Measurements from ENCODE around the gene PSMB4. TPM values are rescaled to one million over a fixed set of nuclear protein-coding genes. Genes with fewer than 3 reads are reported as not detected.
"Not testable (repeated sequence)": the region's sequence is repeated elsewhere in the genome, so short reads cannot be mapped to it uniquely, and the experiment has no call there.

Gene PSMB4
- total RNA-seq, 1 experiment from 2014 or later = 345 TPM

GRCh38 chr1:151436985-151437384 lies 37.6 kb downstream of the PSMB4 start:
- Histone ChIP-seq H3K9me3 (ENCODE audit: insufficient read depth, low read depth) (no peaks in the 10 kb centered on the region), H2AFZ (no peak overlapping the region), H3K4me1 (replicated peaks; ENCODE audit: insufficient read depth) (peaks cover 17% of the 10 kb centered on the region; the same call in 1 of the 2 replicates), H3F3A (ENCODE audit: insufficient read depth, low read depth) (peaks cover 18% of the 10 kb centered on the region), H3K36me3 (ENCODE audit: low read depth) (peaks cover 8% of the 10 kb centered on the region; the same call in 1 of the 2 replicates), H3K27ac (no peak overlapping the region), H3K4me3 (no peak overlapping the region), H4K20me1 (ENCODE audit: insufficient read depth) (peaks cover 17% of the 10 kb centered on the region; the same call in 1 of the 2 replicates), H3K9me2 (ENCODE audit: insufficient read depth) (no peaks in the 10 kb centered on the region), H3K79me2 (ENCODE audit: low read depth) (peaks cover 92% of the 10 kb centered on the region), H3K27me3 (ENCODE audit: insufficient read depth, low read depth) (no peaks in the 10 kb centered on the region), H3K4me2 (no peak overlapping the region)
- intact Hi-C loops (cut with micrococcal nuclease; ENCODE audit: unreplicated experiment) = no loop called here
- CTCF ChIA-PET = no interaction called here
- TF ChIP-seq CTCF (conservative IDR thresholded peaks at IDR 0.05) = no peak
- no peak for TF ChIP-seq EZH2 (IDR thresholded peaks at IDR 0.05; ENCODE audit: low read depth)
- BruUV-seq (replicated peaks) = no TSS peak
- DNase-seq = no peak
- POLR2A ChIA-PET (ENCODE audit: unreplicated experiment) = interaction anchor here (0.7 kb wide), 1 partner anchor 373 kb away, joined by 9 read pairs; no protein-coding TSS in a partner anchor

GRCh38 chr1:151437396-151437795 lies 38.0 kb downstream of the PSMB4 start:
- BruUV-seq (replicated peaks); intact Hi-C loops (cut with micrococcal nuclease; ENCODE audit: unreplicated experiment); H3K9me2 ChIP-seq (ENCODE audit: insufficient read depth); H3K36me3 ChIP-seq (ENCODE audit: low read depth); DNase-seq; H3K27me3 ChIP-seq (ENCODE audit: insufficient read depth, low read depth); CTCF ChIA-PET; H3K4me3 ChIP-seq; H3K27ac ChIP-seq; H3K4me2 ChIP-seq; H2AFZ ChIP-seq; H3K9me3 ChIP-seq (ENCODE audit: insufficient read depth, low read depth): not testable (repeated sequence)
- H3F3A ChIP-seq (ENCODE audit: insufficient read depth, low read depth) = peaks cover 18% of the 10 kb centered on the region
- H4K20me1 ChIP-seq (ENCODE audit: insufficient read depth) = peaks cover 17% of the 10 kb centered on the region; the same call in 1 of the 2 replicates
- H3K79me2 ChIP-seq (ENCODE audit: low read depth) = peaks cover 92% of the 10 kb centered on the region
- POLR2A ChIA-PET (ENCODE audit: unreplicated experiment) = interaction anchor here (0.7 kb wide), 1 partner anchor 372 kb away, joined by 9 read pairs; no protein-coding TSS in a partner anchor
- peaks cover 17% of the 10 kb centered on the region; the same call in 1 of the 2 replicates for H3K4me1 ChIP-seq (replicated peaks; ENCODE audit: insufficient read depth)

GRCh38 chr1:151443846-151444782 lies 44.7 kb downstream of the PSMB4 start:
- H3K27me3 ChIP-seq (ENCODE audit: insufficient read depth, low read depth) = no peaks in the 10 kb centered on the region
- no peak for TF ChIP-seq EZH2 (IDR thresholded peaks at IDR 0.05; ENCODE audit: low read depth)
- peak; percentile 84 for TF ChIP-seq CTCF (conservative IDR thresholded peaks at IDR 0.05)
- peak; percentile 62 to 77 for DNase-seq
- H3K27ac ChIP-seq = peak overlapping the region; percentile 62
- H3K36me3 ChIP-seq (ENCODE audit: low read depth) = 0 out of 2 replicates have a peak, but pooled peaks cover 8% of the 10 kb centered on the region
- H3K4me2 ChIP-seq = peak overlapping the region; percentile 55
- POLR2A ChIA-PET (ENCODE audit: unreplicated experiment) = interaction anchor here (0.6 kb wide), 1 partner anchor 465 kb away, joined by 3 read pairs; no protein-coding TSS in a partner anchor
- no peak overlapping the region for H3K4me3 ChIP-seq
- intact Hi-C loops (cut with micrococcal nuclease; ENCODE audit: unreplicated experiment) = loop anchor here (1.0 to 5.0 kb wide), 4 partner anchors 88 to 392 kb away; no protein-coding TSS in a partner anchor
- H2AFZ ChIP-seq = no peak overlapping the region
- peaks cover 15% of the 10 kb centered on the region for H3F3A ChIP-seq (ENCODE audit: insufficient read depth, low read depth)
- H3K9me2 ChIP-seq (ENCODE audit: insufficient read depth) = no peaks in the 10 kb centered on the region
- BruUV-seq (replicated peaks) = no TSS peak
- CTCF ChIA-PET = interaction anchor here (0.6 to 0.9 kb wide), 2 partner anchors 96 to 291 kb away, joined by 3 to 5 read pairs; partner anchors contain the start of gene TUFT1
- H3K79me2 ChIP-seq (ENCODE audit: low read depth) = peaks cover 91% of the 10 kb centered on the region
- peaks cover 18% of the 10 kb centered on the region for H4K20me1 ChIP-seq (ENCODE audit: insufficient read depth)
- peaks cover 11% of the 10 kb centered on the region for H3K4me1 ChIP-seq (replicated peaks; ENCODE audit: insufficient read depth)
- H3K9me3 ChIP-seq (ENCODE audit: insufficient read depth, low read depth) = no peaks in the 10 kb centered on the region
